HG02981 (cell line): ENCODE results near the gene MYBPC2.
A peak's percentile ranks its signal among the peaks of the same experiment; 100 is the strongest.
"Not testable (repeated sequence)": the region's sequence is repeated elsewhere in the genome, so short reads cannot be mapped to it uniquely, and the experiment has no call there.

Experiments
- ATAC-seq: cut with Tn5 transposase; IDR thresholded peaks from one replicate; pipeline ENCODE4 v1.9.1; 2021; ENCODE audit warnings: mild to moderate bottlenecking, moderate library complexity; ENCODE audit not compliant: unreplicated experiment

Gene MYBPC2

DNA sequence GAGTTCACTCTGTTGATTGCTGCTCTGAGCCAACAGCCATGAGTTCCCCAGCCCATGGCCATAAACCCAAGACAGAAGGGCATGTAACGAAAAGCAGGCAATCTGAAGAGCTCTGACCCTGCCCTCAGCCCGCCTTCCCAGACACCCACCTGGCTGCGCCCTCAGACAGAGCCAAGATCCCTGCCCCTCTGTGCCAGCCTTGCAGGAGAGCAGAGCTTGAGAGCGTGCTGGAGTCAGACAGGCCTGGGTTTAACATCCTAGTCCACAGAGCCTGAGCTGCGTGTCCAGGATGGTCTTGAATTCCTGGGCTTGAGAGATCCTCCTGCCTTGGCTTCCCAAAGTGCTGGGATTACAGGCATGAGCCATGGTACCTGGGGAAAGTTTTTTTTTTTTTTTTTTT is 24.6 kb downstream of the MYBPC2 start:
- ATAC-seq: no peak

DNA sequence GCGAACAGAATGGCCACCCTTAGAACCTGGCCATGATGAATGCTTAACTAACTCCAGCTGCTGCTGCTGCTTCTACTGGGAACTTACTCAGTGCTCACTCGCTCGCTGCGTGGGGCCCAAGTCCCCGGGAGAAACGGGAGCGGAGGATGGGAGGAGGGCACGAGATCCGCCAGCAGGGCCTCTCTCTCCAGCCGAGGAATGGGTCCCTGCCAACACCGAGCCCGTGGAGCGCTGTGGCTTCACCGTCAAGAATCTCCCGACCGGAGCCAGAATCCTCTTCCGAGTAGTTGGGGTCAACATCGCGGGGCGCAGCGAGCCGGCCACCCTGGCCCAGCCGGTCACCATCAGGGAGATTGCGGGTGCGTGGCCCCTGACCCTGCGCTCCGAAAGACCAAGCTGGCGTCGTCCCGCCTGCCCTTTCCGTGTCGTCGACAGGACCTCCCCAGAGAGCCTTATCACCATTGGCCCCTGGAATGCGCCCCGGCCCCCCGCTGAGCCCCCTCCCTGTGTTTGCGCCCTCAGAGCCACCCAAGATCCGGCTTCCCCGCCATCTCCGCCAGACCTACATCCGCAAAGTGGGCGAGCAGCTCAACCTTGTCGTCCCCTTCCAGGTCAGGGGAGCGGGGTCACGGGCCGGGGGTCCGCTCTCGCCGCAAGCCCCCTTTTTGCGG is 25.8 kb downstream of the MYBPC2 start:
- no peak for ATAC-seq

DNA sequence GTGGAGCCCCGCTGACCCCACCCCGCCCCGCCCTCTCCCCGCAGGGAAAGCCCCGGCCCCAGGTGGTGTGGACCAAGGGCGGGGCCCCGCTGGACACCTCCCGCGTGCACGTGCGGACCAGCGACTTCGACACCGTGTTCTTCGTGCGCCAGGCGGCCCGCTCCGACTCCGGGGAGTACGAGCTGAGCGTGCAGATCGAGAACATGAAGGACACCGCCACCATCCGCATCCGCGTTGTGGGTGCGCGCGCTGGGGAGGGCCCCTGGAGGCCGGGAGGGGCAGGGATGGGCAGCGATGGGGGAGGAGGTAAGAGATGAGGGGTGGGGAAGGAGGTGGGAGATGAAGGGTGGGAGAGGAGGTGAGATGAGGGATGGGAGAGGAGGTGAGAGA is 26.4 kb downstream of the MYBPC2 start:
- ATAC-seq: no peak

DNA sequence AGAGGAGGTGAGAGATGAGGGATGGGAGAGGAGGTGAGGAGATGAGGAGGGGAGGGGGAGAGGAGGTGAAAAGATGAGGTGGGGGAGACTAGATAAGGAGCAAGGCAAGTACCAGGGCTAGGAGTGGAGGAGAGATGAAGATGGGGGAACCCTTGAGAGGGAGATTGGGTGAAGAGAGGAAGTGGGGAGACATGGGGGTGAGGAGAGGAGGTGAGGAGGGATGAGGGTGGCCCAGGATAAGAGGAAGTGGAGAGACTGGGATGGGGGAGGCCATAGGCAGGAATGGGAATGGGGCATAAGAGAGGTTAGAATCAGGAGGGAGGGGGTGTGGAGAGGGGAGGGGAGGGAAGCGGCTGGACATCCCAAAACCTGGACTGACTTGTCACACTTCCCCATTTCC is 26.9 kb downstream of the MYBPC2 start:
- no peak for ATAC-seq

DNA sequence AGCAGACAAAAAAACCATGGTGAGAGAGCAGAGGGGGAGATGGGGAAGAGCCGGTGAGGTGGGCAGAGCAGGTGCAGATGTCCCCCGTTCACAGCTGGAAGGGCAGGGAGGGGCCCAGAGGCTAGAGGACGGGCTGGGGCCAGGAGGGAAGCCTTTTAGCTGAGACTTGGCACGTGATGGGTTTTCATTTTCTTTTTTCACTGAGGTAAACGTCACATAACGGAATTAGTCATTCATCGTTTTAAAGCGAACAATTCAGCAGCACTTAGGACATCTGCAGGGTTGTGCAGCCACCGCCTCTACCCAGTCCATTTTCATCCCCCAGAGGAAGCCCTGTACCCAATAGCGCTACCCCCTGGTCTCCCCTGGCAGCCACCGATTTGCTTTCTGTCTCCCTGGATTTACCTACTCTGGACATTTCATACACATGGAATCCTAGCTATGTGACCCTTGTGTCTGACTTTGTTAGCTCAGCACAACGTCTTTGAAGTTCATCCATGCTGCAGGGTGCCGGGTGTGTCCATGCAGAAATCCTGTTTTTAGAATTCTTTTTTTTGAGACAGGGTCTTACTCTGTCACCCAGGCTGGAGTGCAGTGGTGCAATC is 27.6 kb downstream of the MYBPC2 start:
- ATAC-seq: peak; percentile 63

DNA sequence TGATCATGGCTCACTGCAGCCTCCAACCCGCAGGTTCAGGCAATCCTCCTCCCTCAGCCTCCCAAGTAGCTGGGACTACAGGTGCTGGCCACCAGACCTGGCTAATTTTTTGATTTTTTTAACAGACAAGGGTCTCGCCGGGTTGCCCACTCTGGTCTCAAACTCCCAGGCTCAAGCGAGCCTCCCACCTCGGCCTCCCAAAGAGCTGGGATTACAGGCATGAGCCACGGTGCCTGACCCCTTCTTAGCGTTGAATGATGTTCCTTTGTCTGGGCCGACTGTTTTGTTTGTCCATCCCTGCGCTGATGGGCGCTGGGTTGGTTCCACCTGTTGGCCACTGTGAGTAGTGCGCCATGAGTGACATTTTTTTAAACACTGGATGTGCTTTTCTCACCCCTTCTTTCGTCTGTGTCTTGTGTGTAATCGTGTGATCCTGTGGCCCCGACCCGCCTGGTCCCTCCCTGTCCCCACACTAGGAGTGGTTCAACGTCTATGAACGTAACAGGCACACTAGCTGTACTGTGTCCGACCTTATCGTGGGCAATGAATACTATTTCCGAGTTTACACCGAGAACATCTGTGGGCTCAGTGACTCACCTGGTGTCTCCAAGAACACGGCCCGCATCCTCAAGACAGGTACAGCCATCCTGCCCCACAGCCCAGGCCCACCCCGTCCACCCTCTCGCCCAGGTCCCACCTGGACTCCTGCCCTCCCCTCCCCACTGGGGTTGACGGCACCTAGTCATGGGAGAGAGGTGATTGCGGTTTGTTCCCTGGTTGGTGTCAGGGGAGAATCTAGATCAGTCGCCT is 28.6 kb downstream of the MYBPC2 start:
- peak; percentile 47 for ATAC-seq

DNA sequence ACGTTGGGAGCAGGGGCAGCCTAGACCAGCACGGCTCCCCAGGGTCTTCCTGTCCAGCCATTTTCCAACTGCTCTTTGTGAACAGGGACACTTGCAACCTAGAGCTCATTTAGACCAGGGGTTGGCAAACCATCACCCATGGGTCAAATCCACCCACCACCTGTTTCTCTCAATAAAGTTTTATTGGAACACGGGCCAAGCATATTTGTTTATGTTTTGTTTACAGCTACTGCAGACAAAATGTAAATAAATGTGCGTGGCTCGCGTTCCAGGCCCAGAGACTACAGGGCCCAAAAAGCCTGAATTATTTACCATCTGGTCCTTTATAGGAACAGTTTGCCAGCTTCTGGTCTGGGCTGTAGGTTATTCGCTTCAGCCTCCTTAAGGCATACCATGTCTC is 30.3 kb downstream of the MYBPC2 start:
- no peak for ATAC-seq

DNA sequence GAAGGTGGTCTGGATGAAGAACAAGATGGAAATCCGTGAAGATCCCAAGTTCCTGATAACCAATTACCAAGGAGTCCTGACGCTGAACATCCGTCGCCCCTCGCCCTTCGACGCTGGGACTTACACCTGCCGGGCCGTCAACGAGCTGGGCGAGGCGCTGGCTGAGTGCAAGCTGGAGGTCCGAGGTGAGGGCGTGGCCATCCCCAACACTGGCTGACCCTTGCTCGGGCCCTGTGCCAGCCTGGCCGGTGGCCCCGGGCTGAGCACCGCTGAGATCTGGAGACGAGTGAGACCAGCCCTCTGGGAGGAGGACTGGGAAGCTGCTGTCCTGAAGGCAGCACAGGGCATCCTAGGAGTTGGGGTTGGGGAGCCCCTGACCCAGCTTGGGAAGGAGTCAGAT is 31.7 kb downstream of the MYBPC2 start:
- no peak for ATAC-seq

DNA sequence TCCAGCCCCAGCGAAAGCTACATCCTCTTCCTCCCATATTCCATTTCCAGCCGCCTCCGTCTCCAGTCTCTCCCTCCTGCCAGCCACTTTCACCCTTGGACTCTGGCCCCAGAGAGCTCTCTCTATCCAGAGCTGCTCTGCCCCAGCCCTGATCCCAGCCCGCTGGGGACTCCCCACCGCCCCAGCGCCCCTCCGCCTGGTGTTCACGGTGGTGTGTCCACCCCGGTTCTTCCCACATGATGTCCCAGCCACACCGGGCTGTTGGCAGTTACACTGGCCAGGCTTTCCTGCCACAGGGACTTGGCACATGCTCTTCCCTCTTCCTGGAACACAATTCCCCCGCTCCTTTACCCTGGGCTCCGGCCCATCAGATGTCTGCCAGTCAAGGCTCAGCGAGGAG is 32.3 kb downstream of the MYBPC2 start:
- ATAC-seq: no peak

DNA sequence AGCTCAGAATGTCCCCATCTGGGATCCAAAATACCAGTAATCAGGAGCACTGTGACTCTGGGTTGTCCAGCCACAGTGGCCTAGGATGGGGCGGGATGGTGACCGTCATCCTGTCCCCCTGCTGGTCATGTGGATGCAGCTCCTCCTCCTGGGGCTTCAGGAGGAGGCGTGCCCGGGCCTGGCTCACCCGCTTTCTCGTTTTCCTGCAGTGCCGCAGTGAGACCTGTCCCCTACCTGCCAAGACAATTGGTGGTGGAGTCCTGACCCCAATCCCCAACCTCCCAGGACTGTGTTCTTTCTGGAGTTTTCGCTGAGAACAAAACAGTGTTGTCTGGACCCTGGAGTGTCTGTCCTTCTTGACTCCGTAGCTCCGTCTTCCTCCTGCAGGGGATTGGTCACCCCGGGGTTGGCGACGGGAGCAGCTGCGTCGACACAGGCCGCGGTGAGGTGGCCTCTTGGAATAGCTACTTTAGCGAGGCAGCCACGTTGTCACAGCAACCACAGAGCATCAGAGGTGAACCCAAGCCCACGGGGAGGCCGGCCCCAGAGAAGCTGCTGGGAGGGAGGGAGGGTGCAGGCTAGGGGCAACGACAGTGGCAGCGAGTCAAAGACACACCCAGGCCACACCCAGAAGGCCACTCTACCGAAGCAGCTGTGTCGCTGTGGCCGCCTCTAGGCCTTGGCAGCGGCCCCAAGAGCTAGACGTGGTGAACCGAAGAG is 33.5 kb downstream of the MYBPC2 start:
- no peak for ATAC-seq

DNA sequence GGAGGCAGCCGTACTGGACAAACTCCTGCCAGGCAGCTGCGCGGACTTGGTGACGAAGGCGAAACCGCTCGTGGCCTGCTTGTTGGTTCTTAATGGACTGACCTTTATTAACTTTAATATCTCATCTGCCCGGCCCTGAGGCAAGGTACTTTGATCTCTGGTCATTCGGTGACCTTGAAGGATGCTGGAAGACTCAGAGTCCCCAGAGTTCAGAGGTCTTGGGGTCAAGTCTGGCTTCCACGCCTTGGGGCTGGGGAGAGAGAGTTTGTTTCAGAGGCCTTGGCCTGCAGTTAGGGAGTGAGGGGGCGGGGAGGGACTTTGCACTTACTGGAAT is 34.0 kb downstream of the MYBPC2 start:
- no peak for ATAC-seq

DNA sequence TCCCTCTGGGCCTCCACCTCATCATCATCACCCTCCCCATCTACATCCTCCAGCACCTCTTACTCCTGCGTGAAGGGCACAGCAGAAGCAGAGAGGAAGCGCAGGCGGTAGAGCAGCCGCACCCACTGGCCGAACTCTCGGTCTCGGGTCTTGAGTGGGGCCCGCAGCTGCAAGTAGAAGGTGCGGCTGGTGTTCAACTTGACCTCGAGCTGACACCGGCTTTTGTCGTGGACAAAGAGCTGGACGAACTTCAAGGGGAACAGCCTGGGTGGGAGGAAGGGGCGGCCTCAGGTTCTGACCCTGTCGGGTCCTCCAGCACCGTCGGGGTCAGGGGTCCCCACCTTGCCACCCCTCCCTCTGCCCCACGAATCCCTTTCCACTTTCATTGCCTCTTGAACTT is 34.9 kb downstream of the MYBPC2 start:
- ATAC-seq: no peak

DNA sequence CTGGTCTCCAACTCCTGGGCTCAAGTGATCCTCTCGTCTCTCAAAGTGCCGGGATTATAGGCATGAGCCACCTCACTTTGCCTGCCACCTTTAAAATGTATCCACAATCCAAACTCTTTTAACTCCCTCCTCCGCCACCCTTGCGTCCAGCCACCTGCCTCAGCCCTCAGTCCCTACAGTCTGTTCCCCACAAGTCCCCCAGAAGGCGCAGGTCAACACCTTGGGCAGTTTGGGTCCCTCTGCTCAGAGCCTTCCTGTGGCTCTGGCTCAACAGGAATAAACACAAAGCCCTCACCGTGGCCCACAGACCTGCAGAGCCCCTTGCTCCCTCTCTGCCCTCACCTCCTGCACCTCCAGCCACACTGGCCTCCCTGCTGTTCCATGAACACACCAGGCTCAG is 36.1 kb downstream of the MYBPC2 start:
- ATAC-seq: no peak

DNA sequence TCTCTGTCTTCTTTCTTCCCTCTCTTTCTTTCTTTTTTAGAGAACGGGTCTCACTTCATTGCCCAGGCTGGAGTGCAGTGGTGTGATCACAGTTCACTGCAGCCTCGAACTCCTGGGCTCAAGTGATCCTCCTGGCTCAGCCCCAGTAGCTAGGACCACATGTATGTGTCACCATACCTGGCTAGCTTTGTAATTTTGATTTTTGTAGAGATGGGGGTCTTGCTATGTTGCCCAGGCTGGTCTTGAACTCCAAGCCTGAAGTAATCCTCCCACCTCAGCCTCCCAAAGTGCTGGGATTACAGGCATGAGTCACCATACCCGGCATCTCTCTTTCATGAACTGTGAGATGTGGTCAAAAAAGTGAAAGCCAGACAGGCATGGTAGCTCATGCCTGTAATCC is 40.6 kb downstream of the MYBPC2 start:
- not testable (repeated sequence) for ATAC-seq

DNA sequence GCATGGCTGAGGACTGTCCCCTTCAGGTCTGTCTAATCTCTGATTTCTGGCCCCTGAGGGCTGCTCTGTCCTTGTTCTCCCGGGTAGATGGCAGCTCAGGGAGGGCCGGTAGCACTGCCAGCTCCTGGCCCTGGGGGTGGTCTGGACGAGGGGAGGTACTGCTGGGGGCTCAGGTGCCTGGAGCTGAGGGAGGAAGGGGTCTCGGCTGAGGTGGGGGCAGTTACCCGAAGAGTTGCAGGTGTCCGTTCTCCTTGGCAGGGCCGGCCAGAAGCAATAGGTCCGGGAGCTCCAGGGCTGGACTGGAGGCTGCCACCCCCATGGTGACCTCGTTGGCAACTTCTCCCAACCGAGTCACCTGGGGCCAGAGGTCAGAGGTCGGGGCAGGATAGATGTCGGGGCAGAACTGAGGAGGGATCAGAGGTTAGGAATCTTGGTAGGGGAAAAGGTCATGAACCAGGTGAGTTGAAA is 42.4 kb downstream of the MYBPC2 start:
- no peak for ATAC-seq

DNA sequence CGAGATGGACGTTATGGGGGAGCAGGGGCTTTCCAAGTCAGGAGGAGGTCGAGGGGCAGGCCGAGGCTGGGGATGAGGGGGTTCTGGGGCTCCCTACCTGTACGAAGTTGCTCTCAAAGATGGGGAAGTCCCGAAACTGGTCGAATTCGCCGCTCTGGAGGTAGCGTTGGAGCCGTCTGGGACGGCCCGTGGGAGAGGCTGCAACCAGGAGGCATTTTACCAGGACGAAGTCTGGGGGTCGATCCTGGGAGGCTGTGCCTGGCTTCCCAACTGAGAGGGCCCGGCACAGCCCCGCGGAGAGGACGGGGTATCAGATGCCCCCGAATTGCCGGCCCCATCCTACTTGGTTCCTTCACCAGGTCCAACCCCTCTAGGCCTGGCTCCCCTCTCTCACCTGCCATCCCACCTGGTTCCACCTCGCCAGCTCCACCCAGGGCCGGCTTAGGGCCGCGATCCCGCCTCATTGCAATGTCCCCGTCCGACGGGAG is 43.1 kb downstream of the MYBPC2 start:
- no peak for ATAC-seq

DNA sequence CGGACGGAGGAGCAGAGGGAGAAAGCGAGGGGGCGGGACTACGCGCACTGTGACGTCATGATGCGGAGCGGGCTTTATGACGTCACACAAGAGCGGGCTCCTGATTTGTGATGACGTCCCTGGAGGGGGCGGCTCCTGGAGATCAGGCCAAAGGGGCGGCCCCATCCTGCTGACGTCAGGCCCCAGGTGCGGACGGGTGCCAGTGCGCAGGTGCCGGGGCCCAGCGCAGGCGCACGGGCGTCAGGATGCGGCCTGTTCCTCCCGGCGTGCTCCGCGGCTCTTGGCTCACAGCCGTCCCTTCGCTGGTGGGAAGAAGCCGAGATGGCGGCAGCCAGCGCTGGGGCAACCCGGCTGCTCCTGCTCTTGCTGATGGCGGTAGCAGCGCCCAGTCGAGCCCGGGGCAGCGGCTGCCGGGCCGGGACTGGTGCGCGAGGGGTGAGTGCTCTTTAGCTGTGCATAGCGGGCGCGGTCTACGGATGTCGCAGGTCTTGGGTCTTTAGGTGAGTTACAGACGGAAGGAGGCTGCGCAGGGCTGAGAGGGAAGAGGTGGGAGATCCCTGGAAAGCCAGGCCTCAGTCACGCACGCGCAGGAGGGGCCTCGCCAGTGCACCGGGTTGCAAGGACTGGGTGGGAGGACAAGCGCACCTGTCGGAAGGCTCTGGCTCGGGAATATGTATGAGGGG is 43.7 kb downstream of the MYBPC2 start, which contains the start of the genes EMC10 and GARIN5A:
Gene EMC10 (plus strand): TSS at position 284 of the 683 bp plus-strand sequence. CDS start 38 bp downstream, at position 322.
Gene GARIN5A (minus strand): TSS at position 625 of the 683 bp plus-strand sequence. CDS start 460 bp downstream, at position 165.
- peak; percentile 78 for ATAC-seq

DNA sequence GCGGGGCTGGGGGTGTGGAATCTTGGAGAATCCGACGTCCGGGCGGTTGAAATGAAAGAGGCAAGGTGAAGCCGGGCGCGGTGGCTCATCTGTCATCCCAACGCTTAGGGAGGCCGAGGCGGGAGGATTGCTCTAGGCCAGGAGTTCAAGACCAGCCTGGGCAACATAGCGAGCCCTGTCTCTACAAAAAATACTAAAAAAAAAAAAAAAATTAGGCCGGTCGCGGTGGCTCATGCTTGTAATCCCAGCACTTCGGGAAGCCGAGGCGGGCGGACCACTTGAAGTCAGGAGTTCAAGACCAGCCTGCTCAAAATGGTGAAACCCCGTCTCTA is 44.2 kb downstream of the MYBPC2 start:
- ATAC-seq: no peak

DNA sequence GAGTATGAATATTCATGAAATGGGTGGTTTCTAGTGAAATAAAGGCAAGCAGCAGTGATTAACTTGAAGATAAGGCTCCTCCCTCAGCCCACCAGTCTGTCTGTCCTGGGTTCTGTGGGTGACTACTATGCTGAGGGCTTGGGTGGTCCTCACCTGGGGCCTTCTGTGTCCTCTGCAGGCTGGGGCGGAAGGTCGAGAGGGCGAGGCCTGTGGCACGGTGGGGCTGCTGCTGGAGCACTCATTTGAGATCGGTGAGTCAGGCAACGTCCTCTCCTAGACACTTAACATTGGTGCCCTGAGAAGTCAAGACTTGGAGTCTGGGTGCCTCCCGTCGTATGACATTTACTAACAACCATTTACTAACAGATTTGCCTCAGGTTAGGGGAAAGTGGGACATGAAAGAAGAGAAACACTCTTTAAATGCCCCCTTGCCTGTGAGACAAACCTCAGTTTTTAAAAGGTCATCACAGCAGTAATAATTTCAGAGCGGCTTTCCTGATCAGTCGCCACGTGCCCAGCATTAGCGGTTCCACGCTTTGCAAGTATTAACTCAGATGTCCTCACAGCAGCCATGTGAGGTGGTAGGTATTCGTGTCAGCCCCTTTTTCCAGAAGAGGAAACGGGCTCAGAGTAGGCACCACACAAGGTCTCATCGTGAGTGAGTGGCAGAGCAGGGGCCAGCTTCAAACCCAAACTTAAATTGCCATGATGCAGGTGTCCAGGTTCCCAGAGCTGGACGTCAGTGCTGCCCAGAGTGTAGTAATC is 45.2 kb downstream of the MYBPC2 start:
- ATAC-seq: no peak
